COLO668 (cell line): ENCODE data around the gene SMG9.

ENCODE experiments used
- DNase-seq: peaks from one replicate; lab custom pipeline; 2025; ENCODE audit not compliant: unreplicated experiment; lab: John Stamatoyannopoulos, UW

Gene SMG9

DNA sequence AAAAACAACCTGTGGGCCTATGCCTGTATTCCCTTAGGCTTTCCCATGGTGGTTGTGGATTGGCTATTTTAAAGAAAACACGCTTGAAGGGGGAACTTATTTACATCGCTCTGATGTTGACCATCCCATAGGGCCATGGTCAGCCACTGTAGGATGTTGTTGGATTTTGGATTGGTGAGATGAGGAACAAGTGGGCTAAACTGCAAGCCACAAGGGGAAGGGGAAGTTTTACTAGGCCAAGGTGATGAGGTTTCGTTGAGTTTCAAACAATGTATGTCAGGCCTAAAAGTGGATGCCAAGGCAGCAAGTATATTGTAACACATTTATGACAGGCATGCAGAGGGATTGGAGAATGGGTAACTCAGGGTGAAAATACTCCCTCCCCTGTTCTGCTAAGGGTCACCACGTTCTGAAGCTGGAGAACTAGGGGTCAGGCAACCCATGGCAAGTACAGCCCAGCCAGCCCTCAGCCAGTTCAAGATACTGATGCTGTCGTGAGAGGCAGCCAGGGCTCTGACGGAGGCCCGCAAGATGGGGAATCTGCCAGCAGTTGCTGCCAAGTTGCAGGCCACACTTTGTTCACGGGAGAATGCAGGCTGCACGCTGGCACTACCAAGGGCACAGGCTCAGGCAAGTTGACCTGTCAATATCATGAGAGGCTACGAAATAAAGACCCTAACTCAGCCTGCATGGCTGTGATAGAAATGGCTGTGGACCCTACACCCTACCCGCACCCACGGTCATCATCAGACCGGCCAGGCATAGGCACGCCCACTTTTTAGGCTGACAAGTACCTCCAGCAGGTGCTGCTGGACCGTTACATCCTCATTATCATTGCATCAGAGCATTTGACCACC, 27.8 kb downstream of the SMG9 start:
- no peak for DNase-seq

DNA sequence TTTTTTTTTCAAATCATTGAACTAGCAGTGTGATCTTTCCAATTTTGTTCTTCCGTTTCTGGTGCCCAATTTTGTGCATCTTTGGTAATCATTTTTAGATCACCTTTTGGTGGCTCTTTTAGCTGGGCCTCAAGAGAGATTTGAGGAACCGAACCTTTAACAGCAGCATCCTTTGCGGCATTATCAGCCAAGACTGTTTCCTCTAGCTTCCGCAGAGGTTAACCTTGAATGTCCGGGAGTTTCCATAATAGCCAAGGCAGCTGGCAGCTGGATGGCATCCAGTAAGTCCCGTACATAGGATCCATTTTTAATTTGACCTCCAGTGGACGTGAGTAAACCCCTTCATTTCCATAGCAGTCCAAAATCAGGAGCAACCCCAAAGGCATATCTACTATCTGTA, 29.3 kb downstream of the SMG9 start:
- DNase-seq, result no peak

DNA sequence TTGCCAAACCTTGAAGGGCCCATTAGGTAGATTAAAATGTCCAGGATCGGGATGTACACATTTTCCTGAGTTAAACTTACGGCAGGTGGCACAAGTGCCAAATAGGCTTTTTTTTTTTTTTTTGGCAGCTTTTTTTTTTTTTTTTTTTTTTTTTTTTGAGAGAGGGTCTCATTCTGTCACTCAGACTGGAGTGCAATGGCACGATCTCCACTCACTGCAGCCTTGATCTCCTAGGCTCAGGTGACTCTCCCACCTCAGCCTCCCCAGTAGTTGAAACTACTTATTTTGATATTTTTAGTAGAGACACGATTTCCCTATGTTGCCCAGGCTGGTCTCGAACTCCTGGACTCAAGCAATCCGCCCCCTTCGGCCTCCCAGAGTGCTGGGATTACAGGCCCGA, 29.9 kb downstream of the SMG9 start:
- no peak for DNase-seq

DNA sequence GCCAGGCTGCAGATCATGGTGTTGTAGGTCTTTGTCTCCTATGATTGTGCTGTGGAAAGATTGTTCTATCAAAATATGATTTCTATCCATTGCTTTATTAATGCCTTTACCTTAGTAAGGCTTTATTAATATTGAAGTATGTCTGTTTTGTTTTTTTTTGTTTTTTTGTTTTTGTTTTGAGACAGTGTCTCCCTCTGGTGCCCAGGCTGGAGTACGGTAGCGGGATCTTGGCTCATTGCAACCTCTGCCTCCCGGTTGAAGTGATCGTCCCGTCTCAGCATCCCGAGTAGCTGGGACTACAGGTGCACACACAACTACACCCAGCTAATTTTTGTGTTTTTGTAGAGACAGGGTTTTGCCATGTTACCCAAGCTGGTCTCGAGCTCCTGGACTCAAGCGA, 31.2 kb downstream of the SMG9 start:
- DNase-seq, result no peak

DNA sequence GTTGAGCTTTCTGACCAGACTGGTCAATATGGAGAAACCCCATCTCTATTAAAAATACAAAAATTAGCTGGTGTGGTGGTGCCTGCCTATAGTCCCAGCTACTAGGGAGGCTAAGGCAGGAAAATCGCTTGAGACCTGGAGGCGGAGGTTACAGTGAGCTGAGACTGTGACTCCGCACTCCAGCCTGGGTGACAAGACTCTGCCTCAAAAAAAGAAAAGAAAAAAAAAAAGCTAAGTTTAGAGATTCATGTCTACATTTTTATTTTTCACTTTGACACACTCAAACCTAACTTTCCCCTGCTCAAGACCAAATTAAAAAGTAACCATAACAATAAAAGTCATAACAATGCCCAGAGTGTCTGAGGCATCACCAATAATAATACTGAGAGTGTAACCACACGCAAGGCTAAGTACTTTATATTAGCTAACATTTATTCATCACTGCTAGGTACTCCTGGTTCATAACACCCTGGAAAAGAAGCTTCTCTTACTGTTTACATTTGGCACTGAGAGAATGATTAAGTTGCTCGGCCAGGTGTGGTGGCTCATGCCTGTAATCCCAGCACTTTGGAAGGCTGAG, 33.2 kb downstream of the SMG9 start:
- DNase-seq, result no peak

DNA sequence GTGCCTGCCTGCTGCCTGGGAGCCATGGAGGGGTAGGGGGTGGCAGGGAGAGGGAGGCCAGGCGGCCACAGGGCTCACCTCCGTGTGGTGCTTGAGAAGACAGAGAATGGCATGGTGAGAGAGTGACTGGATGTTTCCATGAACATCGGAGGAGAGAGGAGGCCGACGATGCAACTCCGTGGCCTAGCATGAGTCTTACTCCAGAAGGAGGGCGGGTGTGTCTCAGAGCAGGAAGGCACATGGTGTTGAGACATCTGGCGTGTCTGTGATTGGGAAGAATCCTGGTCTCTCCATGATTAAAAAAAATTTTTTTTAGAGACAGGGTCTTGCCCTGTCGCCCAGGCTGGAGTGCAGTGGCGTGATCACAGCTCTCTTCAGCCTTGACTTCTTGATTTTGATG, 33.8 kb downstream of the SMG9 start:
- no peak for DNase-seq

DNA sequence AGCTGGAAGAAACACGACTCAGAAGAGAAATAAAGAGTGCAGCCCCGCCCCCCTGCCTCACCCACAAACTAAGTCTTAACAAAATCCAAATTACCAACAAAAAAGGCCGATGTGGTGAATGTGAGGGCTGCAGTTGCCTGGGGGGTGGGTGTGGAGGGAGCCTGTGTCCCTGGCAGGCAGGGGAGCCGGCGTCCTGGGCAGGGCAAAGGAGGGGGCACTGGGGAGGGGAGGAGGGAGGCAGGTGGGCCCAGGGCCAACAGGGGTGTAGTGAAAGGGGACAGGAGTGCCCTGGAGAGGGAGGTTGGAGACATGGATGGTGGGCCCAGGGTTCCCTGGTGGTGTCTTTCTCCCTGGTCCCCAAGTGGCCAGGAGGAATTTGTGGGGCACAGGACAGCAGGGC, 34.8 kb downstream of the SMG9 start:
- no peak for DNase-seq

DNA sequence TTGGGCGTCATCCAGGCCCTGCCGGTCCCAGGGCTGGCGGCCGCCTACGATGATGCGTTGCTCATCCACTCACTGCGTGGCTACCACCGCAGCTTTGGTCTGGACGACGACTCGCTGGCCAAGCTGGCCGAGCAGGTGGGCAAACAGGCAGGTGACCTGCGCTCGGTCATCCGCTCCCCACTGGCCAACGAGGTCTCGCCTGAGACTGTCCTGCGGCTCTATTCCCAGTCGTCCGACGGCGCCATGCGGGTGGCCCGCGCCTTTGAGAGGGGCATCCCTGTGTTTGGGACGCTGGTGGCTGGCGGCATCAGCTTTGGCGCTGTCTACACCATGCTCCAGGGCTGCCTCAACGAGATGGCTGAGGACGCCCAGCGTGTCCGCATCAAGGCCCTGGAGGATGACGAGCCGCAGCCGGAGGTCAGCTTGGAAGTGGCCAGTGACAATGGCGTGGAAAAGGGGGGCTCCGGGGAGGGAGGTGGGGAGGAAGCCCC, 35.3 kb downstream of the SMG9 start:
- DNase-seq, result no peak

DNA sequence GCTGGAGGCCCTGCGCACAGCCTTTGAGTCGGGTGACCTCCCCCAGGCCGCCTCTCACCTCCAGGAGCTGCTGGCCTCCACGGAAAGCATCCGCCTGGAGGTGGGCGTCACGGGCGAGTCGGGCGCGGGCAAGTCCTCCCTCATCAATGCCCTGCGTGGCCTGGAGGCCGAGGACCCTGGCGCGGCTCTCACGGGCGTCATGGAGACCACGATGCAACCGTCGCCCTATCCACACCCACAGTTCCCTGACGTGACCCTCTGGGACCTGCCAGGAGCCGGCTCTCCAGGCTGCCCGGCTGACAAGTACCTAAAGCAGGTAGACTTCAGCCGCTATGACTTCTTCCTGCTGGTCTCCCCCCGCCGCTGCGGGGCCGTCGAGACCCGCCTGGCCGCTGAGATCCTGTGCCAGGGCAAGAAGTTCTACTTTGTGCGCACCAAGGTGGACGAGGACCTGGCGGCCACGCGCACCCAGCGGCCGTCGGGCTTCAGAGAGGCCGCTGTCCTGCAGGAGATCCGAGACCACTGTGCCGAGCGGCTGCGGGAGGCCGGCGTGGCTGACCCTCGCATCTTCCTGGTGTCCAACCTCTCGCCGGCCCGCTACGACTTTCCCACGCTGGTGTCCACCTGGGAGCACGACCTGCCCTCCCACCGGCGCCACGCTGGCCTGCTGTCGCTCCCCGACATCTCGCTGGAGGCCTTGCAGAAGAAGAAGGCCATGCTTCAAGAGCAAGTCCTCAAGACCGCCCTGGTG, 36.0 kb downstream of the SMG9 start:
- no peak for DNase-seq

DNA sequence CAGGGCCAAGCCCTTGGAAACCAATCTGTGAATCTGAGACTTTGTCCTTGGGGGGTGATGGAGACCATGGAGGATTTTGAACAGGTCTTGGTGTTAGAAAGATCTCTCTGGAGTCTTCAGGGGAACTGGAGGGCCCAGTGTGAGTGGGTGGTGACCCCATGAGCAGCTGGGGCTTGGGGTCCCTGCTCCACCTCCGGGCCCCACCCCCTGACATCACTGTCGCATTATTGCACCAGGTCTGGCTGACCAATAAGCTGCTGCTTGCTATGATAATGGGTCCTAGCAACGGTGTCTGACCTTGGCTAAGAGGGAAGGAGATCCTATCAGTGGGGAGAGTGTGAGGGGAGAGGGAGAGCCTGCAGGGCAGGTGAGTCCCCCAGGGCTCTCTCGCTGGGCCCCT, 39.0 kb downstream of the SMG9 start, which contains the start of gene IRGC:
Gene IRGC, plus strand, starts transcription at position 301 of the 400 bp plus-strand sequence. CDS start 2,483 bp downstream, outside the sequence.
- no peak for DNase-seq

DNA sequence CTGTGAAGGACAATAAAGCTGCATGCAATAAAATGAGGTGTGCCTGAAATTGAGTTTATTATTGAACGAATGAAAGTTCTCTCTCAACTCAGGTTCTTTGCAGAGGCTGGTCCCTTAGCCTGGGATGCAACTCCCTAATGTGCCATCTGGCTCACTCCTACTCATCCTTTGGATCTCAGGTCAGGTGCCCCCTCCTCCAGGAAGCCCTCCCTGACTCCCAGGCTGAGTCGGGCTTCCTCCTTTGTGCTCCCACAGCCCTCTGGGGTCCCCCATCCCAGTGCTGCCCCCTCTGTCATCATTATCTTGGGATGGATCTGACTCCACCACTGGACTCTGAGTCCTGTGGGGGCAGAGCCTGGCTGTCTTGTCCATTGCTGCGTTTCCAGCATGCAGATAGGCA, 41.6 kb downstream of the SMG9 start:
- DNase-seq, result no peak

DNA sequence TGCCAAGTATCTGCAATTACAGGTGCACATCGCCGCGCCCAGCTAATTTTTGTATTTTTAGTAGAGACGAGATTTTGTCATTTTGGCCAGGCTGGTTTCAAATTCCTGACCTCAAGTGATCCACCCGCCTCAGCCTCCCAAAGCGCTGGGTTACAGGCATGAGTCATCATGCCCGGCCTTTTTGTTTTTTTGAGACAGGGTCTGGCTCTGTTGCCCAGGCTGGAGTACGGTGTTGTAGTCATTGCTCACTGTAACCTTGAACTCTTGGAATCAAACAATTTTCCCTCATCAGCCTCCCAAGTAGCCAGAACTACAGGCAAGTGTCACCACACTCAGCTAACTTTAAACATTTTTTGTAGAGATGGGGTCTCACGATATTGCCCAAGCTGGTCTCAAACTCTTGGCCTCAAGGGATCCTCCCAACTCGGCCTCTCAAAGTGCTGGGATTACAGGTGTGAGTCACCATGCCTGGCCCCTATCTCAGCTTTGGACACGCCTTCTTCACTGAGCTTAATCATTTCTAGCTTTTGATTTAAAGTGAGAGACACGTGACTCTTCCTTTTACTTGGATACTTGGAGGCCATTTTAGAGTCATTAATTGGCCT, 42.9 kb downstream of the SMG9 start:
- DNase-seq, result no peak

DNA sequence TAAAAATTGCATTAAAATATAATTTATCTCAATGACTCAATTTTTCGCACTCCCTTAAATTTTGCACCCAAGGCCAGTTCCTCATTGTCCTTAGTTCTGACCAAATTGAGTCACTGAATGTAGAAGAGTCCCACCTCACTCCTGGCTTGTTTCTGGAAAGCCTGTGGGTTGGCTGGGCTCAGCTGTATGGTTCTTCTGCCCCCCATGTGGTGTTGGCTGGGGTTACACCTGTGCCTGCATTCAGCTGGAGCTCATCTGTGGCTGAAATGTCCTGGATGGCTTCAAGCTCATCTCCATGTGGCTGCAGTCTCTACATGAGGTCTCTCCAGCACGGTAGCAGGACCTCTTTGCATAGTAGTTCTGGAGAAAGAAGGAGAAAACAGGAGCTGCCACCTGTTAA, 46.0 kb downstream of the SMG9 start:
- no peak for DNase-seq

DNA sequence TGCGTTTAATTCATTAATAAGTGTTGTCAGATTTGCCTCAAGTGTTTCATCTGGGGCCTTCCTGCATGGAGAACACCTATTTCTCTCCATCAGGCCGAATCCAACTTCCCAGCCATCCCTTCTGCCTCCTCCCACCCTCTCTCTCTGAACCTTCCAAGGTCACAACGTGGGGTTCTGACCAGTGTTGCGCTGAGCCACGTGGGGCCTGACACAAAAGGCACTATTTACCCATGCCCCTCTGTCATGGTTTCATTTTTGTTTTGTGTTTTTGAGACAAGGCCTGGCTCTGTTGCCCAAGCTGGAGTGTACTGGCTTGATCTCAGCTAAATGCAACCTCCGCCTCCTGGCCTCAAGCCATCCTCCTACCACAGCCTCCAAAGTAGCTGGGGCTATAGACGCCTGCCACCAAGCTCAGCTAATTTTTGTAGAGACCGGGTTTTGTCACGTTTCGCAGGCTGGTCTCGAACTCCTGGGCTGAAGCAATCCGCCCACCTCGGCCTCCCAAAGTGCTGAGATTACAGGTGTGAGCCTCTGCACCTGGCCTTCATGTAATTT, 47.5 kb downstream of the SMG9 start:
- no peak for DNase-seq

DNA sequence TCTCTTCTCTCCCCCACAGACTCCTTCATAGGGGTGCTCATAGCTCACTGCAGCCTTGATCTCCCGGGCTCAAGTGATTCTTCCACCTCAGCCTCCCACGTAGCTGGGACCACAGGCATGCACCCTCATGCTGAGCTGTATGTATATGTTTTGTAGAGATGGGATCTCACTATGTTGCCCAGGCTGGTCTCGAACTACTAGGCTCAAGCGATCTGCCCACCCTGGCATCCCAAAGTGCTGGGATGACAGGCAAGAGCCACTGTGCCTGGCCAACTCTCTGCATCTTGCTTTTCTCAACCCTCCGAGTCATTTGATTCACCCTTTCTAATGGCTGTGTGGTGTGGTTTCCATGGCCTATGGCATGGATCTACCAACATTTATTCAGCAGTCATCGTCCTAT, 49.0 kb downstream of the SMG9 start:
- DNase-seq, result no peak

DNA sequence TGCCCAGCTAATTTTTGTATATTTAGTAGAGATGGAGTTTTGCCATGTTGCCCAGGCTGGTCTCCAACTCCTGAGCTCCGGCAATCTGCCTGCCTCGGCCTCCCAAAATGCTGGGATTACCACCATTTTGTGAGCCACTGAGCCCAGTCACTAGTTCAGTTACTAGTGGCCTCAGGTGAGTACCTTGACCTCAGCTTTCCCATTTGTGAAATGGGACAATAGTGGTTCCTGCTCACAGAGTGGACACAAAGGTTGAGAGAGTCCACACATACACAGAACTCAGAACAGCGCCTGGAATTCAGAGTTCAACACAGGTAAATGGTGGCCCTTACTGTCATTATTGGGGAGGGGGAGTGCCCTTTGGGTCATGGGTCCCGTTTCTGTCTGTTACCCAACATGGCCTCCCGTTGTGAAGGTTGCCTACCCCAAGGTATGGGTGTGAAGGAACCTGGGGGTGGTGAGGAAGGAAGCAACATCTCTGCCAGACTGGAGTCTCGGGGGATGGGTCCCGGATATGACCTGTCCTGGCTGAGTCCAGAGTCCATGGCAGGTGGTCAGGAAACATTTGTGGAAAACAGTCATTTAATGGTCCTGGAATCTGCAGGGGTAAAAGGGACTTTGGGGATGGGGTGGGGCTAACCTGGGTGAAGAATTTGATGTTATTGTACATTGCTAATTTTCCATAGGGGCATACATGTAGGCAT, 50.6 kb downstream of the SMG9 start:
- no peak for DNase-seq

DNA sequence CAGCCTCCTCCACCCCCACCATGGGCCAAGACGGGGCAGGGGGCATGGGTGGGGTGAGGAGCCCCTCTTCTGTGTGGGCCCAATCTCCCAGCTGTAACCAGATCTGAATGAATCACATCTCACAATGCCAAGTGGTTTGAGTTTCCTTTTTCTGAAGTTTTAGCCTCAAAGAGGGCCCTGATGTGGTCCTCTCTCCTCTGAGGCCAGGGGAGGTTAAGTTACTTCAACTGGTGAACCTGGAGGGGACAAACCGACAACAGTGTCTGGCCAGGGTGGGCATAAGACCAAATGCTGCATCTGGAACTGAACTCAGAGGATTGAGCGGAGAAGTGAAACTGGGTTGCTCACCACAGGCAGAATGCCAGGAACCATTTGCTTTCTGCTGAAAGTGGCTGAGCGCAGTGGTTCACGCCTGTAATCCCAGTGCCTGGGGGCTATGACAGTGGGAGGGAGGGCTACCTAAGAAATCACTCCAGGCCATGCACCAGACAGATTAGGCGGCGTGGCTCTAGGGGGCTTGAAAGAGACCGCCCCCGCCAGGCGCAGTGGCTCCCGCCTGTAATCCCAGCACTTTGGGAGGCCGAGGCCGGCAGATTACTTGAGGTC, 54.3 kb downstream of the SMG9 start:
- no peak for DNase-seq

DNA sequence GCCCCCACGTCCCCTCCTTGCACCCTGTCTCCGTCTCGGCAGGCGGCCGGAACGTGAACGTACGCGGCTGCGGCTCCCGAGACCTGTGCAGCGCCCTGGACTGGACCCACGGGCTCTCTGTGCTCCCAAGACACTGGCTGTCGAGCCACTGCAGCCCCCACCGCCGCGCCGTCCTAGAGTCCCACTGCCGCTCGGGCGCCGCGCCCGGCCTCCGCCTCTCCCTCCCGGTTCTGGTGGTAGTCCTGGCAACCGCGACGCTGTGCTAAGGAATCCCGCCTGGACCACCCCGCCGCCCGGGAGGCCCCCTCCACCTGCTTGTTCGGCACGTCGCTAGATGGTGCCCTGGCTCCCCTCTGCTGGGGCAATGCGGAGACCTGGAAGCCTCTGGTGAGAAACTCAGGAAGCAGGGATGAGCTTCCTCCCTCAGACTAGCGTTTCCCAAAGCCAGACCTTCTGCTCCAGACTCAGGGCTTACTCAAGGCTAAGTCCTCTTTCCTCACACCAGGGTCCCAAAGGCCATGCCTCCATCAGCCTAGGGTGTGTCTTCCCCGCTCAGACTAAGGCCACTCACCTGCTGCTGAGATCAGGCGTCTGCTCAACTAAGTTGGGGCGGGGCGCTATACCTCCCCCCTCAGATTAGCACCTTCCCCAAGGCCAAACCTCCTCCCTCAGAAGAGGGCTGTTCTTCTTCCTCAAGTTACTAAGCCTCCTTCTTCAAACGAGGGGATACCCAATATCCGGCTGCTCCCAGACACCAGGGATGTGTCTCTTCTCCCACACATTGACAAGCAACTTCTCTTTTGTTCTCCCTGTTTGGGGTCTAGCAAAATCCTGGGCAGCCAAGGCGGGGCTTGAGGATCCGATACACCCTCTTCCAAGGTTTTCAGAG, 55.0 kb downstream of the SMG9 start:
- no peak for DNase-seq

DNA sequence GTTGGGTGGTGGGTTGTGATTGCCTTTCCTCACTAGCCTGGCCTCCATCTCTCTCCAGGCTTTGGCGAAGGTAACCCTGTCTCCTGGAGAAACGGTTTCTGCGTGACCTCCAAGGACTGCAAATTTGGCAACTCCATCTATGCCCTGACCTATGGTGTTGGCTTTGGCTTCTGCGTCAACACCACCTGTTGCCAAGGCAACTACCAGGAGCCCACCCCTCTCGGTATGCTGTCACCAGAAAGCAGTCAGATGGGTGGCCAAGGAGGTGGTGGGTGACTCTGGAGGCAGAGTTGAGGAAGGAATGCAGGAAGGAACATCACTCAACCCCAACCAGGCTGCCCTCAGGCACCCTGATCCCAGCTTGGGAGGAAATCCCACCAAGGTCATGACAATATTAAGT, 57.5 kb downstream of the SMG9 start:
- DNase-seq, result no peak
